SJSA1 (cell line): ENCODE results near the gene GCGR. TPM values are rescaled to one million over a fixed set of nuclear protein-coding genes. Genes with fewer than 3 reads are reported as not detected.

Experiments used
- DNase-seq, 2 experiments: peaks; one replicate each; pipeline ENCODE4 v3.0.0-alpha.2; 2015 to 2020; ENCODE audit warnings: low spot score in 2 of 2, low read depth in 1 of 2
- H3K27ac ChIP-seq: fragments of 250-450 bp; sonication (Bioruptor Pico); 2 replicates; pipeline ENCODE4 v1.5.1; 2020; ENCODE audit warnings: mild to moderate bottlenecking, moderate library complexity
- H3K27me3 ChIP-seq: fragments of 250-450 bp; sonication (Bioruptor Pico); replicated peaks from 2 replicates; pipeline ENCODE4 v1.5.1; 2020; ENCODE audit warnings: mild to moderate bottlenecking, moderate library complexity
- H3K36me3 ChIP-seq: fragments of 250-450 bp; sonication (Bioruptor Pico); 2 replicates; pipeline ENCODE4 v1.5.1; 2020; ENCODE audit warnings: mild to moderate bottlenecking
- H3K4me1 ChIP-seq: fragments of 250-450 bp; sonication (Bioruptor Pico); replicated peaks from 2 replicates; pipeline ENCODE4 v1.6.1; 2021; ENCODE audit warnings: mild to moderate bottlenecking
- H3K4me3 ChIP-seq: fragments of 250-450 bp; sonication (Bioruptor Pico); 2 replicates; pipeline ENCODE4 v1.5.1; 2020; ENCODE audit warnings: mild to moderate bottlenecking
- H3K9me3 ChIP-seq: fragments of 250-450 bp; sonication (Bioruptor Pico); replicated peaks from 2 replicates; pipeline ENCODE4 v1.5.1; 2020; ENCODE audit warnings: mild to moderate bottlenecking
- total RNA-seq: library from RNA; depleted of rRNA; stranded (reverse); fragments of >200 nt; shearing (Covaris generic); gene quantifications from 2 replicates; pipeline ENCODE4 v1.2.3, GENCODE V29; 2014

The GCGR gene
- total RNA-seq, 1 experiment from 2014 or later, result not detected

- Histone ChIP-seq H3K36me3 (no peaks in the 10 kb centered on the region), H3K4me3 (no peak overlapping the region), H3K27me3 (peaks cover 73% of the 10 kb centered on the region), H3K9me3 (peaks cover 9% of the 10 kb centered on the region), H3K27ac (no peak overlapping the region), H3K4me1 (peaks cover 10% of the 10 kb centered on the region)
- DNase-seq, result no peak
Observed at GRCh38 chr17:81807839-81808238, 3.9 kb downstream of the GCGR start.

- Histone ChIP-seq H3K4me3 (no peak overlapping the region), H3K27me3 (peaks cover 68% of the 10 kb centered on the region), H3K4me1 (peaks cover 7% of the 10 kb centered on the region; the same call in 1 of the 2 replicates), H3K9me3 (peaks cover 3% of the 10 kb centered on the region), H3K27ac (no peak overlapping the region), H3K36me3 (no peaks in the 10 kb centered on the region)
- DNase-seq, result no peak
Observed at GRCh38 chr17:81808778-81809555, 5.0 kb downstream of the GCGR start.

DNA sequence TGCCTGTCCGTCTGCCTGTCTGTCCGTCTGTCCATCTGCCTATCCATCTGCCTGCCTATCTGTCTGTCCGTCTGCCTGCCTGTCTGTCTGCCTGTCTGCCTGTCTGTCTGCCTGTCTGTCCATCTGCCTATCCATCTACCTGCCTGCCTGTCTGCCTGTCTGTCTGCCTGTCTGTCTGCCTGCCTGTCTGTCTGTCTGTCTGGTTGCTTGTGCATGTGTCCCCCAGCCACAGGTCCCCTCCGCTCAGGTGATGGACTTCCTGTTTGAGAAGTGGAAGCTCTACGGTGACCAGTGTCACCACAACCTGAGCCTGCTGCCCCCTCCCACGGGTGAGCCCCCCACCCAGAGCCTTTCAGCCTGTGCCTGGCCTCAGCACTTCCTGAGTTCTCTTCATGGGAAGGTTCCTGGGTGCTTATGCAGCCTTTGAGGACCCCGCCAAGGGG is 5.6 kb downstream of the GCGR start:
- H3K4me3 ChIP-seq, result no peak overlapping the region
- peaks cover 3% of the 10 kb centered on the region for H3K9me3 ChIP-seq
- no peaks in the 10 kb centered on the region for H3K36me3 ChIP-seq
- DNase-seq, result no peak
- H3K4me1 ChIP-seq, result peaks cover 4% of the 10 kb centered on the region; the same call in 1 of the 2 replicates
- H3K27me3 ChIP-seq, result peaks cover 62% of the 10 kb centered on the region
- H3K27ac ChIP-seq, result no peak overlapping the region

DNA sequence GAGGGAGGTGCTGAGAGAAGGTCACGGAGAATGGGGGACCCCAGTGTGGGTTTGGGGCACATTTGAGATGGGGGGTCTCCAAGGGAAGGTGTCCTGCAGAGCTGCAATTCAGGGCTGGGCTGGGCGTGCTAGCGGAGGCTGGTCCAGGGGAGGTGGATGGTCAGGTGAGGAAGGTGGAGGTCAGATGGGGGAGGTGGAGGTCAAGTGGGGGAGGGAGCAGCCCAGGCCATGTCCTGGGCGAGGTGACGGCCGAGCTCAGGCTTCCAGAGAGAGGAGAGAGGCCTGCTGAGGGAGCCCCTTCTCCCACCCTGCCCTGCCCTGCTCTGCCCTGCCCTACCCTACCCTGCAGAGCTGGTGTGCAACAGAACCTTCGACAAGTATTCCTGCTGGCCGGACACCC is 6.5 kb downstream of the GCGR start:
- Histone ChIP-seq H3K27me3 (peaks cover 56% of the 10 kb centered on the region), H3K36me3 (no peaks in the 10 kb centered on the region), H3K27ac (no peak overlapping the region), H3K9me3 (peaks cover 3% of the 10 kb centered on the region; the same call in 1 of the 2 replicates), H3K4me1 (peaks cover 8% of the 10 kb centered on the region), H3K4me3 (no peak overlapping the region)
- no peak for DNase-seq

DNA sequence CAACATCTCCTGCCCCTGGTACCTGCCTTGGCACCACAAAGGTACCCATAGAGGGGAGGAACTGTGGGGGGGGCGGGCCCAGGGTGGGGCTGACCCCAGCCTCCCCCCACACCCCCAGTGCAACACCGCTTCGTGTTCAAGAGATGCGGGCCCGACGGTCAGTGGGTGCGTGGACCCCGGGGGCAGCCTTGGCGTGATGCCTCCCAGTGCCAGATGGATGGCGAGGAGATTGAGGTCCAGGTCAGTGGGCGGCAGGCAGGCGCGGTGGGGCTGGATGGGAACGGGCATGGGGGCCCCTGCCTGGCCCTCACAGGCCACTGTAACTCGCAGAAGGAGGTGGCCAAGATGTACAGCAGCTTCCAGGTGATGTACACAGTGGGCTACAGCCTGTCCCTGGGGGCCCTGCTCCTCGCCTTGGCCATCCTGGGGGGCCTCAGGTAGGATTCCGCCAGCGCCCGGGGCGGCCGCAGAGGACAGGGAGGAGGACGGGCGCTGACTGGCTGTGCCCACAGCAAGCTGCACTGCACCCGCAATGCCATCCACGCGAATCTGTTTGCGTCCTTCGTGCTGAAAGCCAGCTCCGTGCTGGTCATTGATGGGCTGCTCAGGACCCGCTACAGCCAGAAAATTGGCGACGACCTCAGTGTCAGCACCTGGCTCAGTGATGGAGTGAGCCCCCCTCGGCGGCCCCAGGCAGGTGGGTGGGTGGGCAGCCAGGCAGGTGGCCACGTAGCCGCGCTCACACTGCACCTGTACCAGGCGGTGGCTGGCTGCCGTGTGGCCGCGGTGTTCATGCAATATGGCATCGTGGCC is 7.1 kb downstream of the GCGR start:
- H3K36me3 ChIP-seq, result no peaks in the 10 kb centered on the region
- peaks cover 3% of the 10 kb centered on the region; the same call in 1 of the 2 replicates for H3K9me3 ChIP-seq
- H3K27me3 ChIP-seq, result peaks cover 50% of the 10 kb centered on the region
- no peak overlapping the region for H3K27ac ChIP-seq
- H3K4me3 ChIP-seq, result no peak overlapping the region
- peaks cover 9% of the 10 kb centered on the region for H3K4me1 ChIP-seq
- DNase-seq, result no peak

DNA sequence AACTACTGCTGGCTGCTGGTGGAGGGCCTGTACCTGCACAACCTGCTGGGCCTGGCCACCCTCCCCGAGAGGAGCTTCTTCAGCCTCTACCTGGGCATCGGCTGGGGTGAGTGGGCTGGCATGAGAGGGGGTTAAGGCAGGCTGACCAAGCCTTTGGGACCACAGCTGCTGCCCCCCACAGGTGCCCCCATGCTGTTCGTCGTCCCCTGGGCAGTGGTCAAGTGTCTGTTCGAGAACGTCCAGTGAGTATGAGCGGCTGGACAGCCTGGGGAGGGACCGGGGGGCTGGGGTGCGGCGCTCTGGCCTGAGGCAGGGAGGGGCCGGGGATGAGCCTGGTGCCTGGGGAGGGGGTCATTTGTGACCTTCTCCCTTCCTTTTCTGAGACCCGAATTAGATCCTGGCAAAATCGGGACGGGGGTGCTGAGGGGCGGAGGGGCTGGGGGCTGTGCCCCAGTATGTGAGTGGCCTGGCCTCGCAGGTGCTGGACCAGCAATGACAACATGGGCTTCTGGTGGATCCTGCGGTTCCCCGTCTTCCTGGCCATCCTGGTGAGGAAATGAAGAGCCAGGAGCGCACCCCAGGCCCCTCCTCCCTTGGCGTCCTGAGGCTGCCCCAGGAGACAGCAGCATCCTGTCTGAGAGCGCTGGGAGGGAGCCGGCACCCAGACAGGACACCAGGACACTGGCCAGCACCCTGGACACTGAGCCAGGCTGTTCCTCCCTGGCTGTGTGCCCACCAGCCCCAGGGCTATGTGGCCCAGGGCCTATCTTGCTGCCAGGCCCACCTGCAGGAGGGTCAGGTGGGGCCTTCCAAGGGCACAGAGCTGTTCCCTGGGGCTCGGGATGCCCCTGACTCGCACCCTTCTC is 8.0 kb downstream of the GCGR start:
- H3K27ac ChIP-seq, result no peak overlapping the region
- DNase-seq, result no peak

GRCh38 chr17:81812571-81813370 is 8.8 kb downstream of the GCGR start:
- Histone ChIP-seq H3K4me1 (peaks cover 23% of the 10 kb centered on the region), H3K9me3 (peaks cover 3% of the 10 kb centered on the region; the same call in 1 of the 2 replicates), H3K4me3 (no peak overlapping the region), H3K27me3 (peaks cover 43% of the 10 kb centered on the region), H3K36me3 (no peaks in the 10 kb centered on the region), H3K27ac (no peak overlapping the region)
- no peak for DNase-seq

More for the DNA sequence above, 8.0 kb downstream of the GCGR start:
- H3K4me1 ChIP-seq, result peaks cover 17% of the 10 kb centered on the region
- no peak overlapping the region for H3K4me3 ChIP-seq
- peaks cover 3% of the 10 kb centered on the region; the same call in 1 of the 2 replicates for H3K9me3 ChIP-seq
- H3K27me3 ChIP-seq, result peaks cover 49% of the 10 kb centered on the region
- H3K36me3 ChIP-seq, result no peaks in the 10 kb centered on the region

DNA sequence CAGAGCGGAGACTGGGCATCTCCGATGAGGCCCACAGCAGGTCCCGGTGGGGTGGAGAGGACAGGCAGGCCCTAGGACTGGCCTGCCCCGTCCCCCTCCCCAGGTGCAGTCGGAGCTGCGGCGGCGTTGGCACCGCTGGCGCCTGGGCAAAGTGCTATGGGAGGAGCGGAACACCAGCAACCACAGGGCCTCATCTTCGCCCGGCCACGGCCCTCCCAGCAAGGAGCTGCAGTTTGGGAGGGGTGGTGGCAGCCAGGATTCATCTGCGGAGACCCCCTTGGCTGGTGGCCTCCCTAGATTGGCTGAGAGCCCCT is 9.4 kb downstream of the GCGR start:
- Histone ChIP-seq H3K9me3 (peaks cover 3% of the 10 kb centered on the region; the same call in 1 of the 2 replicates), H3K27ac (no peak overlapping the region), H3K27me3 (peaks cover 38% of the 10 kb centered on the region), H3K4me3 (no peak overlapping the region), H3K36me3 (no peaks in the 10 kb centered on the region), H3K4me1 (peaks cover 23% of the 10 kb centered on the region)
- DNase-seq, result no peak

GRCh38 chr17:81813861-81814683 is 10.1 kb downstream of the GCGR start:
- Histone ChIP-seq H3K4me3 (no peak overlapping the region), H3K4me1 (peaks cover 23% of the 10 kb centered on the region), H3K36me3 (no peaks in the 10 kb centered on the region), H3K27ac (no peak overlapping the region), H3K27me3 (peaks cover 35% of the 10 kb centered on the region), H3K9me3 (peaks cover 3% of the 10 kb centered on the region; the same call in 1 of the 2 replicates)
- DNase-seq, result no peak

DNA sequence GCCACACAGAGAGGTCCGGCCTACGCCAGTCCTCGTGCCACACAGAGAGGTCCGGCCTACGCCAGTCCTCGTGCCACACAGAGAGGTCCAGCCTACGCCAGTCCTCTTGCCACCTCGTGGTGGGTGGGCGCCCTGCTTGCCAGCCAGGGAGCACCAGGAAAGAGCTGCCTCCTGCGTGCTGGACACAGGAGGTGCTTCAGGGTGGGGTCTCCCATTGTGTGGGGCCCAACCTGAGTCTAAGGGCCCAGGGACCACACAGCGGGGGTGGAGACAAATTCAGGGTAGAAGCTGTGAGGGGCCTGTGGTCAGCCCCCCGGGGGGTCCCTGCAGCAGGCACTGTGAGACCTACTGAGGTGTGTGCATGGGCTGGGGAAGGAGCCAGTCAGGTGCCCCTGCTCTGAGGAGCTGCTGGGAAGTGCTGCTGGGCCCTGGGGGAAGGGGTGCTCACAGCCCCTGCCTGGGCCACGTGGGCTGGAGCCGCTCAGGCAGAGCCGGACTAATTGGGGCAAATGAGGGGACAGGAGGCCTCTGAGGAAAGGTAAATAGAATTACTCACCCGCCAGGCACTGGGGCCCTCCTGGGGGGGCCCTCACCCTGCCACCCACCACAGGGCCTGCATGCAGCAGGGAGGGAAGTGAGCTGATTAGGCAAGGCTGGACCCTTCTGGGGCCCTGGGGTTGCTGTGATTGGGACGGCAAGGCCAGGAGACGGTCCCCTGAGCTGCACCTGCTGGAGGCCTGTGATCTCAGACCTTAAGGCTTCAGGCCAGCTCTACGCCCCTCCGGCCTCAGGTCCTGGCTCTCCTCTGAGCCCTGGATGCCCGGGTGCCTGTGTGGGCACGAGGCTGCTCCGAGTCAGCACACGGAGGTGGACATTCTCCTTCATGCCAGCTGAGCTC is 11.0 kb downstream of the GCGR start:
- no peak for DNase-seq
- no peaks in the 10 kb centered on the region; the same call in 1 of the 2 replicates for H3K9me3 ChIP-seq
- no peak overlapping the region for H3K4me3 ChIP-seq
- no peak overlapping the region for H3K27ac ChIP-seq
- H3K4me1 ChIP-seq, result peaks cover 23% of the 10 kb centered on the region
- H3K27me3 ChIP-seq, result peaks cover 35% of the 10 kb centered on the region
- no peaks in the 10 kb centered on the region for H3K36me3 ChIP-seq

GRCh38 chr17:81815646-81815986 is 11.7 kb downstream of the GCGR start:
- no peak for DNase-seq
- H3K4me1 ChIP-seq, result peaks cover 23% of the 10 kb centered on the region
- no peak overlapping the region for H3K4me3 ChIP-seq
- peaks cover 30% of the 10 kb centered on the region for H3K27me3 ChIP-seq
- no peaks in the 10 kb centered on the region; the same call in 1 of the 2 replicates for H3K9me3 ChIP-seq
- no peaks in the 10 kb centered on the region for H3K36me3 ChIP-seq
- no peak overlapping the region for H3K27ac ChIP-seq
